ENCODE data around the gene SYTL3. TPM values are rescaled to one million over a fixed set of nuclear protein-coding genes. Genes with fewer than 3 reads are reported as not detected.
A peak's percentile ranks its signal among the peaks of the same experiment; 100 is the strongest.

The SYTL3 gene
- total RNA-seq, 4 donors from 2014 or later, result 3.0 to 16.7 (median 6.7) TPM

DNA sequence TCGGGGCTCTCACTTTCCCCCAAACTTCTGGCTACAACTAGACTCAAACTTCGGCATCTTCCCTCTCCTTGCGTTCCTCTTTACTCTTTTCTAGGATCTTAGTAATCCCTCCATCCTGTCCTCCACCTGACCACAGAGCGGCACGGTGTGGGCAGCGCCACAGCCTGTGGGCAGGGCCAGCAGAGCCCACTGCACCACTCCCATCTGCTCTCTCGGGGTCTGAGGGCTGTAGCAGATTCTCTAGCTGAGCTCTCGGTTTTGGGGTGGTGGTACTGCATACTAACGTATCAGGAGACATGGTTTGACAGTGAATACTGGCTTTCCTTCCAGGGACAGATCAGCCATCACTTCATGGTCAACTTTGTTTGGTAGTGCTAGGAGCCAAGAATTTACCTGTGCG lies 111.9 kb downstream of the SYTL3 start:
- Histone ChIP-seq H3K27me3 (no peaks in the 10 kb centered on the region), H3K4me1 (no peaks in the 10 kb centered on the region), H3K9me3 (no peaks in the 10 kb centered on the region), H3K4me3 (no peak overlapping the region), H3K36me3 (peaks cover 0 to 40% of the 10 kb centered on the region in 2 donors), H3K27ac (no peak overlapping the region)
- TF ChIP-seq POLR2A (IDR thresholded peaks at IDR 0.05), result no peak
- TF ChIP-seq, protein P1, sequence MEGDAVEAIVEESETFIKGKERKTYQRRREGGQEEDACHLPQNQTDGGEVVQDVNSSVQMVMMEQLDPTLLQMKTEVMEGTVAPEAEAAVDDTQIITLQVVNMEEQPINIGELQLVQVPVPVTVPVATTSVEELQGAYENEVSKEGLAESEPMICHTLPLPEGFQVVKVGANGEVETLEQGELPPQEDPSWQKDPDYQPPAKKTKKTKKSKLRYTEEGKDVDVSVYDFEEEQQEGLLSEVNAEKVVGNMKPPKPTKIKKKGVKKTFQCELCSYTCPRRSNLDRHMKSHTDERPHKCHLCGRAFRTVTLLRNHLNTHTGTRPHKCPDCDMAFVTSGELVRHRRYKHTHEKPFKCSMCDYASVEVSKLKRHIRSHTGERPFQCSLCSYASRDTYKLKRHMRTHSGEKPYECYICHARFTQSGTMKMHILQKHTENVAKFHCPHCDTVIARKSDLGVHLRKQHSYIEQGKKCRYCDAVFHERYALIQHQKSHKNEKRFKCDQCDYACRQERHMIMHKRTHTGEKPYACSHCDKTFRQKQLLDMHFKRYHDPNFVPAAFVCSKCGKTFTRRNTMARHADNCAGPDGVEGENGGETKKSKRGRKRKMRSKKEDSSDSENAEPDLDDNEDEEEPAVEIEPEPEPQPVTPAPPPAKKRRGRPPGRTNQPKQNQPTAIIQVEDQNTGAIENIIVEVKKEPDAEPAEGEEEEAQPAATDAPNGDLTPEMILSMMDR (IDR thresholded peaks at IDR 0.05 in 4 of 5, conservative IDR thresholded peaks at IDR 0.05 in 1 of 5), result no peak
- ATAC-seq (no peak), DNase-seq (no peak)
- intact Hi-C loops (cut with DNase I; ENCODE audit: low total_unique reads) (no loop called here), in situ Hi-C loops (cut with MboI; ENCODE audit: low sequenced_read_pairs in 4 of 4) (no loop called here)

DNA sequence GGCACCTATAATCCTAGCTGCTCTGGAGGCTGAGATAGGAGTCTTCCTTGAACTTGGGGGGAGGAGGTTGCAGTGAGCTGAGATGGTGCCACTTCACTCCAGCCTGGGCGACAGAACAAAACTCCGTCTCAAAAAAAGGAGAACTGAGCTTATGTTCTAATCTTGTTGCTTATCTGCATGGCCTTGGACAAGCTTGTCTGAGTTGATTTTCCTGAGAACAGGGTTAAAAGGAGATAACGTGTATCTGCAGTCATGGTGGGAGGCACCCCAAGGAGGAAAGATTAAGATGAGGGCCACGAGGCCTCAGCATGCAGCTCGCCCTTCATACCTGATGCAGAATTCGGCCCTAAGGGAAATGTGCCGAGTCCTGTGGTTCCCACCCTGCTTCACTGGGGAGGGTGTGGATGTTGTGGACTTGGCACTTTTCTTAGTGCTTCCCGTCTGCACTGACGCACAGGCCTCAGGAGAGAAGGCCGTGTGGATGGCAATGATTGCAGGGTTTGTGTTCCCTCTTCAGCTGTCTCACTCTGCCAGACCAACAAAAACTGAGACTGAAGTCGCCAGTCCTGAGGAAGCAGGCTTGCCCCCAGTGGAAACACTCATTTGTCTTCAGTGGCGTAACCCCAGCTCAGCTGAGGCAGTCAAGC lies 113.1 kb downstream of the SYTL3 start:
- TF ChIP-seq POLR2A (IDR thresholded peaks at IDR 0.05), result no peak
- TF ChIP-seq, protein P1 (IDR thresholded peaks at IDR 0.05 in 4 of 5, conservative IDR thresholded peaks at IDR 0.05 in 1 of 5), result no peak
- peaks cover 0 to 52% of the 10 kb centered on the region in 2 donors for H3K36me3 ChIP-seq
- no peak overlapping the region for H3K4me3 ChIP-seq
- in situ Hi-C loops (cut with MboI; ENCODE audit: low sequenced_read_pairs in 4 of 4) (no loop called here), intact Hi-C loops (cut with DNase I; ENCODE audit: low total_unique reads) (no loop called here)
- H3K9me3 ChIP-seq, result no peaks in the 10 kb centered on the region
- ATAC-seq, result peak in 1 of 2 donors; percentile 13
- DNase-seq, result no peak
- H3K27ac ChIP-seq, result no peak overlapping the region
- H3K4me1 ChIP-seq, result no peaks in the 10 kb centered on the region
- no peaks in the 10 kb centered on the region for H3K27me3 ChIP-seq

DNA sequence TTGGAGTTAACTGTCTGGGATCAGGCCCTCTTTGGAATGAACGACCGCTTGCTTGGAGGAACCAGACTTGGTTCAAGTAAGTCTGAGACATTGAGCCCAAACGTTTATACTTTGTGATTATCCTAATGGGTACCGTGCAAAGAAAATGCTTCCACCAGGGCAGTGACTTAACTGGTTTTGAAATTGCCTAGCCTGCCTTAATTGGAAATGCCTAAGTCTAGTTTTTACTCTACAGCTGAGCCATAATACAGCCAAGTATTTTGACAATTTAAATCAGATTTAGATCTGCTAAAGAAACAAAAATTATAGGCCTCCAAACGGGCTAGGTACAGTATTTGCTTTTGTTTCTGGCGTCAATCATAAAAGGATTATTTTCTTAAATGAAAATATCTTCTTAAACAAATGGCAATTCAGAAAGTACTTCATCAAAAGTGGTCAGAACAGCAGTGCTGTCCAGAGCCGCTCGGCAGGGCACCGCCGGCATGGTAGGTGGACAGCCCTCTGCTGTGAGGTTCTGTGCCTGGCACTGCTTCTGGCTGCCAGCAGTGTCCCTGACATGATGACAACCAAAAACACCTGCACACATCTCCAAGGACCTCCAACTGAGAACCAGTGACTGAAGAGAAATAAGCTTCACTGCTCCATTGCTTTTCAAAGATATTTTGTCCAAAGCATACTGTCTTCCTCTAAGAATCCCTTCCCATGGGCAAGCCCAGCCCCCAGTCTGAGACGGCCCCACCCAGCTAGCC lies 113.8 kb downstream of the SYTL3 start:
- ATAC-seq, result no peak
- in situ Hi-C loops (cut with MboI; ENCODE audit: low sequenced_read_pairs in 4 of 4), result no loop called here
- Histone ChIP-seq H3K4me1 (no peaks in the 10 kb centered on the region), H3K27me3 (no peaks in the 10 kb centered on the region), H3K36me3 (peaks cover 0 to 59% of the 10 kb centered on the region in 2 donors), H3K4me3 (no peak overlapping the region), H3K27ac (no peak overlapping the region), H3K9me3 (no peaks in the 10 kb centered on the region)
- intact Hi-C loops (cut with DNase I; ENCODE audit: low total_unique reads), result no loop called here
- no peak for TF ChIP-seq POLR2A (IDR thresholded peaks at IDR 0.05)
- TF ChIP-seq, protein P1 (IDR thresholded peaks at IDR 0.05 in 4 of 5, conservative IDR thresholded peaks at IDR 0.05 in 1 of 5), result no peak
- DNase-seq, result no peak

DNA sequence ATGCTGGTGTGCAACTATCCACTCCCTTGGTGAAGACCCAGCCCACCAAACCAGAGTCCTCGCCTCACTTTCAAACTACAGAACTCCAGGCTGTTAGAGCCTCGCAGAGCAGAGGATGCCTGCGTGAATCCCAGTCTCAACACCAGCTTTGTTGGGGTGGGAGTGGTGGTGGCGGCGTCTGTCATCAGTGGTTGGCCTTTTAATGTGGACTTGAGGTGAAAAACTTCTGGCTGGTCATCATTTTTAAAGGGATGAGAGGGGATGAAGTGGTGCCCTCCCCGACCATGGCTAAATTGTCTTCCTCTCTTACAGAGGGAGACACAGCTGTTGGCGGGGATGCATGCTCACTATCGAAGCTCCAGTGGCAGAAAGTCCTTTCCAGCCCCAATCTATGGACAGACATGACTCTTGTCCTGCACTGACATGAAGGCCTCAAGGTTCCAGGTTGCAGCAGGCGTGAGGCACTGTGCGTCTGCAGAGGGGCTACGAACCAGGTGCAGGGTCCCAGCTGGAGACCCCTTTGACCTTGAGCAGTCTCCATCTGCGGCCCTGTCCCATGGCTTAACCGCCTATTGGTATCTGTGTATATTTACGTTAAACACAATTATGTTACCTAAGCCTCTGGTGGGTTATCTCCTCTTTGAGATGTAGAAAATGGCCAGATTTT lies 114.5 kb downstream of the SYTL3 start:
- ATAC-seq, result no peak
- no peak overlapping the region for H3K4me3 ChIP-seq
- H3K27ac ChIP-seq, result no peak overlapping the region
- DNase-seq, result no peak
- TF ChIP-seq POLR2A (IDR thresholded peaks at IDR 0.05), result no peak
- TF ChIP-seq, protein P1 (IDR thresholded peaks at IDR 0.05 in 4 of 5, conservative IDR thresholded peaks at IDR 0.05 in 1 of 5), result no peak
- in situ Hi-C loops (cut with MboI; ENCODE audit: low sequenced_read_pairs in 4 of 4), result no loop called here
- no peaks in the 10 kb centered on the region for H3K9me3 ChIP-seq
- peaks cover 0 to 66% of the 10 kb centered on the region in 2 donors for H3K36me3 ChIP-seq
- H3K27me3 ChIP-seq, result no peaks in the 10 kb centered on the region
- intact Hi-C loops (cut with DNase I; ENCODE audit: low total_unique reads), result no loop called here
- H3K4me1 ChIP-seq, result no peaks in the 10 kb centered on the region

Data from gastrocnemius medialis (tissue), 4 donors.